Natural killer cell treated with Interleukin-12 subunit alpha and Interleukin-12 subunit beta and Interleukin-15 and Interleukin-18, amount 100 ng/mL, for 72 hours (primary cell): ENCODE measurements around the gene FKBP5. TPM values are rescaled to one million over a fixed set of nuclear protein-coding genes. Genes with fewer than 3 reads are reported as not detected.
A peak's percentile ranks its signal among the peaks of the same experiment; 100 is the strongest.

Experiments used
- ATAC-seq, 2 donors: fragments of 150-1000 bp; cut with Tn5 transposase in 1 of 2; sonication (Bioruptor Pico), chemical (Tn5 transposase) in 1 of 2; 2 replicates each; pipeline ENCODE4 v1.10.0; 2021
- DNase-seq: peaks from one replicate; pipeline ENCODE4 v3.0.0; 2022; ENCODE audit warnings: low spot score
- H3K27ac Mint-ChIP-seq, 2 donors: 1 replicate in 1 of 2; 2 replicates in 1 of 2; pipeline ENCODE4 v1.8.0; 2022; ENCODE audit warnings: mixed read lengths in 2 of 2, mild to moderate bottlenecking in 1 of 2, moderate library complexity in 1 of 2
- H3K27me3 Mint-ChIP-seq, 2 donors: 1 replicate in 1 of 2; 2 replicates in 1 of 2; pipeline ENCODE4 v1.8.0; 2022; ENCODE audit warnings: mixed read lengths in 2 of 2
- H3K36me3 Mint-ChIP-seq: one replicate; pipeline ENCODE4 v1.8.0; 2022; ENCODE audit warnings: mixed read lengths
- H3K4me1 Mint-ChIP-seq, 2 donors: 1 replicate in 1 of 2; 2 replicates in 1 of 2; pipeline ENCODE4 v1.8.0; 2022; ENCODE audit warnings: low read depth in 2 of 2, mixed read lengths in 2 of 2, mild to moderate bottlenecking in 1 of 2
- H3K4me3 Mint-ChIP-seq: one replicate; pipeline ENCODE4 v1.8.0; 2022; ENCODE audit warnings: mixed read lengths
- H3K9me3 Mint-ChIP-seq: 2 replicates; pipeline ENCODE4 v1.8.0; 2022; ENCODE audit warnings: mixed read lengths
- total RNA-seq, 2 donors: library from RNA; stranded (reverse); gene quantifications; one replicate each; pipeline ENCODE4 v1.2.3, GENCODE V29; 2022

The FKBP5 gene
- total RNA-seq, 2 donors from 2014 or later, result 14.1 to 32.5 TPM

- H3K27ac Mint-ChIP-seq, result no peak overlapping the region
- no peaks in the 10 kb centered on the region for H3K36me3 Mint-ChIP-seq
- peaks cover 28 to 35% of the 10 kb centered on the region in 2 donors for H3K4me1 Mint-ChIP-seq
- H3K9me3 Mint-ChIP-seq, result no peaks in the 10 kb centered on the region
- H3K4me3 Mint-ChIP-seq, result no peak overlapping the region
- ATAC-seq (no peak), DNase-seq (peak; percentile 45)
- no peaks in the 10 kb centered on the region for H3K27me3 Mint-ChIP-seq
These were observed 164.2 kb downstream of the FKBP5 start for GRCh38 chr6:35524380-35525020.

Other genes with a start within 250 kb of the FKBP5 start
- 10 to 100 TPM; 10.4 to 27.3 TPM for gene FANCE, start 236.6 kb downstream of the FKBP5 start, total RNA-seq
- gene RPL10A, start 220.5 kb downstream of the FKBP5 start, total RNA-seq, result 1,000 to 10,000 TPM in 1 of 2 donors, 100 to 1,000 TPM in 1; 874 to 1,110 TPM
- gene TEAD3, start 191.8 kb downstream of the FKBP5 start, total RNA-seq, result under 1 TPM; 0.24 to 0.25 TPM
- not detected for gene TULP1, start 176.0 kb downstream of the FKBP5 start, total RNA-seq
- not detected for gene ARMC12, start 48.1 kb upstream of the FKBP5 start, total RNA-seq
- not detected for gene CLPSL2, start 87.7 kb upstream of the FKBP5 start, total RNA-seq
- not detected for gene CLPSL1, start 92.1 kb upstream of the FKBP5 start, total RNA-seq
- gene CLPS, start 108.4 kb upstream of the FKBP5 start, total RNA-seq, result not detected
- gene LHFPL5, start 116.4 kb upstream of the FKBP5 start, total RNA-seq, result not detected
- gene SRPK1, start 232.2 kb upstream of the FKBP5 start, total RNA-seq, result 100 to 1,000 TPM in 1 of 2 donors, 10 to 100 TPM in 1; 70.6 to 140 TPM